Measurements from ENCODE around the gene DPF3. TPM values are rescaled to one million over a fixed set of nuclear protein-coding genes. Genes with fewer than 3 reads are reported as not detected.

The DPF3 gene
- polyA plus RNA-seq, 1 experiment, result 3.6 TPM

- no peaks in the 10 kb centered on the region for H3K27me3 ChIP-seq (ENCODE audit: control insufficient read depth, insufficient read depth, low read length)
- no peak overlapping the region for H3K4me3 ChIP-seq (ENCODE audit: low read depth, low read length)
- no peak for DNase-seq (ENCODE audit: low read depth)
- TF ChIP-seq CTCF (IDR thresholded peaks at IDR 0.05; ENCODE audit: insufficient read depth, low read depth, low read length), result no peak
- CTCF ChIA-PET, result no interaction called here
- POLR2A ChIA-PET, result no interaction called here
- no peaks in the 10 kb centered on the region for H3K36me3 ChIP-seq (ENCODE audit: control insufficient read depth, insufficient read depth, low read length)
Observed at GRCh38 chr14:72836085-72836484, 57.8 kb downstream of the DPF3 start.

GRCh38 chr14:72833174-72833573, 60.7 kb downstream of the DPF3 start:
- no peaks in the 10 kb centered on the region for H3K36me3 ChIP-seq (ENCODE audit: control insufficient read depth, insufficient read depth, low read length)
- ChIA-PET CTCF (interaction anchor here (0.5 kb wide), 1 partner anchor 207 kb away, joined by 3 read pairs; no protein-coding TSS in a partner anchor), POLR2A (no interaction called here)
- no peak overlapping the region for H3K4me3 ChIP-seq (ENCODE audit: low read depth, low read length)
- no peak for TF ChIP-seq CTCF (IDR thresholded peaks at IDR 0.05; ENCODE audit: insufficient read depth, low read depth, low read length)
- H3K27me3 ChIP-seq (ENCODE audit: control insufficient read depth, insufficient read depth, low read length), result no peaks in the 10 kb centered on the region
- no peak for DNase-seq (ENCODE audit: low read depth)

- DNase-seq (ENCODE audit: low read depth), result no peak
- H3K4me3 ChIP-seq (ENCODE audit: low read depth, low read length), result no peak overlapping the region
- H3K27me3 ChIP-seq (ENCODE audit: control insufficient read depth, insufficient read depth, low read length), result no peaks in the 10 kb centered on the region
- TF ChIP-seq CTCF (IDR thresholded peaks at IDR 0.05; ENCODE audit: insufficient read depth, low read depth, low read length), result no peak
- POLR2A ChIA-PET, result no interaction called here
- H3K36me3 ChIP-seq (ENCODE audit: control insufficient read depth, insufficient read depth, low read length), result no peaks in the 10 kb centered on the region
- CTCF ChIA-PET, result interaction anchor here (1.4 kb wide), 1 partner anchor 10 kb away, joined by 4 read pairs; no protein-coding TSS in a partner anchor
Observed at GRCh38 chr14:72830786-72831594, 62.9 kb downstream of the DPF3 start.

- CTCF ChIA-PET, result interaction anchor here (1.3 kb wide), 1 partner anchor 75 kb away, joined by 3 read pairs; no protein-coding TSS in a partner anchor
- Histone ChIP-seq H3K27me3 (ENCODE audit: control insufficient read depth, insufficient read depth, low read length) (no peaks in the 10 kb centered on the region), H3K4me3 (ENCODE audit: low read depth, low read length) (no peak overlapping the region), H3K36me3 (ENCODE audit: control insufficient read depth, insufficient read depth, low read length) (no peaks in the 10 kb centered on the region)
- POLR2A ChIA-PET, result no interaction called here
- TF ChIP-seq CTCF (IDR thresholded peaks at IDR 0.05; ENCODE audit: insufficient read depth, low read depth, low read length), result no peak
- no peak for DNase-seq (ENCODE audit: low read depth)
Observed at GRCh38 chr14:72830356-72830755, 63.5 kb downstream of the DPF3 start.

- Histone ChIP-seq H3K36me3 (ENCODE audit: control insufficient read depth, insufficient read depth, low read length) (no peaks in the 10 kb centered on the region), H3K27me3 (ENCODE audit: control insufficient read depth, insufficient read depth, low read length) (no peaks in the 10 kb centered on the region), H3K4me3 (ENCODE audit: low read depth, low read length) (no peak overlapping the region)
- ChIA-PET CTCF (no interaction called here), POLR2A (no interaction called here)
- no peak for TF ChIP-seq CTCF (IDR thresholded peaks at IDR 0.05; ENCODE audit: insufficient read depth, low read depth, low read length)
- no peak for DNase-seq (ENCODE audit: low read depth)
Observed at GRCh38 chr14:72828604-72829003, 65.3 kb downstream of the DPF3 start.
